GM19397 (cell line): ENCODE results near the gene KLHDC10.
"Not testable (repeated sequence)": the region's sequence is repeated elsewhere in the genome, so short reads cannot be mapped to it uniquely, and the experiment has no call there.

Experiments
- ATAC-seq: cut with Tn5 transposase; IDR thresholded peaks from one replicate; pipeline ENCODE4 v1.9.1; 2021; ENCODE audit warnings: mild to moderate bottlenecking, moderate library complexity; ENCODE audit not compliant: unreplicated experiment

The KLHDC10 gene, protein sequence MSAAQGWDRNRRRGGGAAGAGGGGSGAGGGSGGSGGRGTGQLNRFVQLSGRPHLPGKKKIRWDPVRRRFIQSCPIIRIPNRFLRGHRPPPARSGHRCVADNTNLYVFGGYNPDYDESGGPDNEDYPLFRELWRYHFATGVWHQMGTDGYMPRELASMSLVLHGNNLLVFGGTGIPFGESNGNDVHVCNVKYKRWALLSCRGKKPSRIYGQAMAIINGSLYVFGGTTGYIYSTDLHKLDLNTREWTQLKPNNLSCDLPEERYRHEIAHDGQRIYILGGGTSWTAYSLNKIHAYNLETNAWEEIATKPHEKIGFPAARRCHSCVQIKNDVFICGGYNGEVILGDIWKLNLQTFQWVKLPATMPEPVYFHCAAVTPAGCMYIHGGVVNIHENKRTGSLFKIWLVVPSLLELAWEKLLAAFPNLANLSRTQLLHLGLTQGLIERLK

DNA sequence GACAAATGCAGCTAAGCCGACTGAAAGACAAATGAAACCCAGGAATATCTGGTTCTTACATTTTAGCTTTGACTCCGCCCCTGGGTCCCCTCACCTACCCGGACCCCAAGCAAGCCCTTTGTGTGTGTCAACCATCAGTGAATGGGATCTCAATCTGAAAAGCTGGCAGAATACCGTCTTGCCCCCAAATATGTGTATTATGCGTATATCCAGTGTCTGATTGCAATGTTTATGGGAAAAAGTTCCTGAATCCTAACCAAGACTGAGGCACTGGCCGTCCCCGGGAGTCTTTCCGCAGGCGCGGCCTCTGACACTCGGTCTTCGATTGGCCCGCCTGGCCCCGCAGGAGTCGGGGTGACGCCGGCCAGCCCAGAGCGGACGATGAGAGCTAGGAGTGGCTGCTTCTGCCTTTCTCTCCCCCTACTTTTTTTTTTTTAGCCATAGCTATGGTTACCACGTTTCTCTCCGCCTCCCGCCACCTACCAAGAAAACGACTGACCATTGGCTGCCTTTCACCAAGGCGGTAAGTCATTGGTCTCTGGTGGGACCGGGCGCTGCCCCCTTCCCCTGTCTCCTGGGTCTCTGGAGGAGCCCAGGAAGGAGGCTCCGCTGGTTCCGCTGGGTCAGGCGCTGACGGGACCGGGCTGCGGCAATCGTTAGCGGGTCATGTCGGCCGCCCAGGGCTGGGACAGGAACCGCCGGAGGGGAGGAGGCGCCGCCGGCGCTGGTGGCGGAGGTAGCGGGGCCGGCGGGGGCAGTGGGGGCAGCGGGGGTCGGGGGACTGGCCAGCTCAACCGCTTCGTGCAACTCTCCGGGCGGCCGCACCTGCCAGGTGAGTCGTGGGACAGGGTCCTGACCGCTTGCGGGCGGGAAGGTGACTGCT lies at the start of gene KLHDC10:
TSS of gene KLHDC10 (plus strand) at position 557 of the 883 bp plus-strand sequence. CDS start at position 667, 110 bp downstream.
- ATAC-seq = peak; percentile 96

DNA sequence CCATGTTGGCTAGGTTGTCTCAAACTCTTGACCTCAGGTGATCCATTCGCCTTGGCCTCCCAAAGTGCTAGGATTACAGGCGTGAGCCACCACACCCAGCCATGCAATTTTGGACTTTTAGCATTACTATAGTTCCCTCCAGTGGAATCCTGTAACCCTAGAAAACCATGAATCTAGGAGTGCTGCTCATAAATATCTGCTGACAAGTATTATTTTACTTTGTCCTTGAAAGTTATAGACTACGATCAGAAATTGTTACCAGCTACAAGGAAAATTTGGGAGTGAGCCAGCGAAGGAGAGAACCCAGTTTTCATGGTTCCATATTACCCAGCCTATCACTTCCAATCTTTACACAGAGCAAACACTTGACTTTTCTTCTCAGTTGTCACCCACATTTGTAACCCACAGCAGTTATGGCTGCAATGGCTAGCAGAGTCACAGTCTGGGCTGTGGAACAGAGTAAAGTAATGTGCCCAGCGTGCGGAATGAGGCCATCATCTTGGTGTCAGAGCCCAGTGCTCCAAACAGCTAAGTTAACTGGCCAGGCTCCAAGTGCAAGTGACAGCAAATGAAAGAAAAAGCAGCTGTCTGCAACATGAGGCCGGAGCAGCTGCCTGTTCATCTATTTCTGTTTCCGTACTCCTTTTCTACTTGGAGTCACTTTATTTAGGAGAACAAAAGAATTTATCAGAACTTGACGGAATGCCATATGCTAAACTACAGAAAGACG lies 49.1 kb upstream of the KLHDC10 start:
- ATAC-seq = no peak

- ATAC-seq = no peak
Observed at GRCh38 chr7:130022115-130022514, 48.2 kb upstream of the KLHDC10 start.

GRCh38 chr7:130022623-130023175 lies 47.6 kb upstream of the KLHDC10 start:
- no peak for ATAC-seq

- ATAC-seq = no peak
Observed at GRCh38 chr7:130024390-130024789, 45.9 kb upstream of the KLHDC10 start.

- ATAC-seq = no peak
Observed at GRCh38 chr7:130032698-130033097, 37.6 kb upstream of the KLHDC10 start.

DNA sequence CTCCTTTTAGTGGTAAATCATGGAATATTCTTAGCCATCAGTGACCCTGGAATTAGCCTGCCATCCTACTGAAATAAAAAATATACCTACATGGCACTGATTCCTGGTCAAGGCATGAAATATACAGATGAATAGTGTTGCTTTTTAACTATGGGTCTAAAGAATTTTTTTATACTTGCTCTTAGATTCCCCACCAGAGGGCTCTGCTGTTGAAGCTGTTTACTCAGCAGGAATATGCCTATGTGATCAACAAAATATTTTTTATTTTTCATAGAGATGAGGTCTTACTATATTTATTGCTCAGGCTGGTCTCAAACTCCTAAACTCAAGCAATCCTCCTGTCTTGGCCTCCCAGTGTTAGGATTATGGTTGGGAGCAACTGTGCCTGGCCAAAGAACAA lies 32.6 kb upstream of the KLHDC10 start:
- ATAC-seq = no peak

GRCh38 chr7:130040576-130040975 lies 29.8 kb upstream of the KLHDC10 start:
- ATAC-seq = no peak

GRCh38 chr7:130047831-130048230 lies 22.5 kb upstream of the KLHDC10 start:
- ATAC-seq = no peak

GRCh38 chr7:130048906-130049305 lies 21.4 kb upstream of the KLHDC10 start:
- ATAC-seq = no peak

DNA sequence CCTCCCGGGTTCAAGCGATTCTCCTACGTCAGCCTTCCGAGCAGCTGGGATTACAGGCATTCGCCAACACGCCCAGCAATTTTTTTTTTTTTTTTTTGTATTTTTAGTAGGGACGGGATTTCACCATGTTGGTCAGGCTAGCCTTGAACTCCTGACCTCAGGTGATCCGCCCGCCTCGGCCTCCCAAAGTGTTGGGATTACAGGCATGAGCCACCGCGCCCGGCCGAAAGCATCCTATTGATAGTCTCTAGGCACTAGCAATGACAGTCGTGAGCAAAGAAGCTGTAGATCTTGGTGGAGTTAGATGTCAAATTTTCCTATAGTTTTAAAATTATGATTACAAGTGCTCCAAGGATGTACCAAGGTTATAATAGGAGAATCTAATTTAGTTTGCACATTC lies 18.1 kb upstream of the KLHDC10 start:
- ATAC-seq = not testable (repeated sequence)

DNA sequence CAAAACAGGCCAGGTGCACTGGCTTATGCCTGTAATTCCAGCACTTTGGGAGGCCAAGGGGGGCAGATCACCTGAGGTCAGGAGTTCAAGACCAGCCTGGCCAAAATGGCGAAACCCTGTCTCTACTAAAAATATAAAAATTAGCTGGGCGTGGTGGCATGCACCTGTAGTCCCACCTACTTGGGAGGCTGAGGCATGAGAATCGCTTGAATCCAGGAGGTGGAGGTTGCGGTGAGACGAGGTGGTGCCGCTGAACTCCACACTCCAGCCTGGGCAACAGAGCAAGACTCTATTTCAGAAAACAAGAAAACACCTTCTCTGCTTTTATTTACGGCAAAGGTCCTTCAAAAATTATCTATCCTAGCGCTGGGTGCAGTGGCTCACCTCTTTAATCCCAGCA lies 15.1 kb upstream of the KLHDC10 start:
- not testable (repeated sequence) for ATAC-seq

DNA sequence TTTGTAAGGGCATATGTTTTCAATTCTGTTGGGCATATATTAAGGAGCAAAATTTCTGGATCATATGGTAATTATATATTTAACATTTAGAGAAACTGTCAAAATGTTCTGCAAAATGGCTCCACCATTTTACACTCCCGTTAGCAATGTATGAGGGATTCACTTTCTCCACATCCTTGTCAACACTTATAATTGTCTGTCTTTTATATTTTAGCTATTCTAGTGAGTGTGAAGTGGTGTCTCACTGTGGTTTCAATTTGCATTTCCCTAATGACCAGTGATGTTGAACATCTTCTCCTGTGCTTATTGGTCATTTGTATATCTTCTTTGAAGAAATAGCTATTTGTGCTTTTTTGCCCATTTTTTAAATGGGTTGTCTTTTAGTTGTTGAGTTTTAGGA lies 8.1 kb upstream of the KLHDC10 start:
- no peak for ATAC-seq

DNA sequence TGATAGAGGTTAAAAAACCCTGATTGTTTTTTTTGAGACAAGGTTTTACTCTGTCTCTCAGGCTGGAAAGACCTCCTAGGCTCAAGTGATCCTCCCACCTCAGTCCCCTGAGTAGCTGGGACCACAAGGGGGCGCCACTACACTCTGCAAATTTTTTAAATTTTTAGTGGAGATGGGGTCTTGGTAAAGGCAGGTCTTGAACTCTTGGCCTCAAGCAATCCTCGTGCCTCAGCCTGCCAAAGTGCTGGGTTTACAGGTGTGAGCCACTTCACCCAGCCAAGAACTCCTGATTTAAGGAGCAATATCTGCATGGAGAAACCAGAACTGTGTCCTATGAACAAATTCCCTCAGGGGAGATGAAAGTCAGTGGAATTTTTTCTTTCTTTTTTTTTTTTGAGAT lies 7.3 kb upstream of the KLHDC10 start:
- ATAC-seq = no peak

GRCh38 chr7:130064580-130064926 lies 5.8 kb upstream of the KLHDC10 start:
- ATAC-seq = not testable (repeated sequence)

DNA sequence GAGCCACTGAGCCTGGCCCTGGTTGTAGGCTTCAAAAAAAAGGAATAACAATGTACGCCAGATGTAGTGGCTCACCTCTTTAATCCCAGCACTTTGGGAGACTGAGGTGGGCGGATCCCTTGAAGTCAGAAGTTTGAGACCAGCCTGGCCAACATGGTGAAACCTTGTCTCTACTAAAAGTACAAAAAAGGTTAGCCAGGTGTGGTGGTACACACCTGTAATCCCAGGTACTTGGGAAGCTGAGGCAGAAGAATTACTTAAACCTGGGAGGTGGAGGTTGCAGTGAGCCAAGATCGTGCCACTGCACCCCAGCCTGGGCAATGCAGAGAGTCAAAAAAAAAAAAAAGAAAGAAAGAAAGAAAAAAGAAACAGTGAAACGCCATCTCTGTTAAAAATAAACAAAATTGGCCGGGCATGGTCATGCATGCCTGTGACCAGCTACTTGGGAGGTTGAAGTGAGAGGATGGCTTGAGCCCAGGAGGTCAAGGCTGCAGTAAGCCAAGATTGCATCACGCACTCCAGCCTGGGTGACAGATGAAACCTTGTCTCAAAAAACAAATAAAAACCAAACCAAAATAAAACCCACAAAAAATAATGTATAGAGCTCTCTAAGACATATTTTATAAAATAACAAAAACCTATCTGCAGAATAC lies 4.7 kb upstream of the KLHDC10 start:
- ATAC-seq = no peak

- no peak for ATAC-seq
Observed at GRCh38 chr7:130069179-130069977, 956 bp upstream of the KLHDC10 start.

DNA sequence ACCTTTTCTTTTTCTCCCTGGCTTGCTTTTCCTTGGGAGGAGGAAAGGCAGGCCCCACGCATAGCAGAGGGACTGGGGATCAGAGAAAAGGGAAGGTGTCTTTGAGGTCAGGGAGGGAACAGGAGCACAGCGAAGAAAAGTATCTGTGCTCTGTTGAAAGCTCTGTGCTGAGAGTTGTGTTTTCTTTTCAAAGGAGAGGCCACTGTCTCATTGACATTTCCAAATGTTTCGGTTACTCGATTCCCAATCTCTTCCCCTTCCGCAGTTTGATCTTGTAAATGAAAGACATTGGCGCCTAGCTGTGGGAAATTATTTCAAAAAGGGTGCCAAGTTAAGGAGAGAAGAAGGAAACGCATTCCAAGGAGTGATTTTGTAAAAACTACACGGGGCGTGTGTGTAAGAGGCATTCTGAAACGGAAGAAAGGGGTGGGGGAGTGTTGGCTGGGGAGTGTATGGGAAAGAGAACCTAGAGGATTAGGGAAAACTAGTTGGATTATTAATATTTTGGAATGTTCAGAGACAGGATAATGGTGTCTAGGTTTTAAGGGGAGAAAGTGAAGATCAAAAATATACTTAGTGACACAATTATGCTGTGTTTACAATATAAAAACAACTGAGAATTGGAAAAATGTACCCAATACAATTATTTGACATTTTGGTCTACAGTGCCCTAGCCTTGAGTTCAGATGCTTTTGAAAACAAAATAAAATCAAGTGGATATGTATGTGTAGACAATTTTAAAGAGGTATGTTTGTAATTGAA lies 708 bp downstream of the KLHDC10 start:
- ATAC-seq = peak; percentile 4
